NB4 (cell line): ENCODE measurements around the gene TMEM97.

Source experiments
- DNase-seq: peaks from one replicate; pipeline ENCODE4 v3.0.0; 2010; ENCODE audit warnings: low read depth
- H3K4me3 ChIP-seq: one replicate; pipeline ENCODE4 v1.5.1; 2011; ENCODE audit warnings: mild to moderate bottlenecking, low read depth, low read length, moderate library complexity
- MYC ChIP-seq: IDR thresholded peaks from 2 replicates; pipeline ENCODE4 v1.6.1; 2011; ENCODE audit warnings: low read depth, low read length
- POLR2A ChIP-seq: IDR thresholded peaks from 2 replicates; pipeline ENCODE4 v1.6.1; 2011; ENCODE audit warnings: mild to moderate bottlenecking; ENCODE audit not compliant: insufficient read length; ENCODE audit errors: extremely low read depth
- TF ChIP-seq, protein P1 (sequence below): IDR thresholded peaks from one replicate; pipeline ENCODE4 v1.5.1; 2012; ENCODE audit warnings: low read depth, low read length
- TF ChIP-seq, protein P2 (sequence below): IDR thresholded peaks from 2 replicates; pipeline ENCODE4 v1.6.1; 2011; ENCODE audit warnings: low read depth, low read length

The TMEM97 gene

DNA sequence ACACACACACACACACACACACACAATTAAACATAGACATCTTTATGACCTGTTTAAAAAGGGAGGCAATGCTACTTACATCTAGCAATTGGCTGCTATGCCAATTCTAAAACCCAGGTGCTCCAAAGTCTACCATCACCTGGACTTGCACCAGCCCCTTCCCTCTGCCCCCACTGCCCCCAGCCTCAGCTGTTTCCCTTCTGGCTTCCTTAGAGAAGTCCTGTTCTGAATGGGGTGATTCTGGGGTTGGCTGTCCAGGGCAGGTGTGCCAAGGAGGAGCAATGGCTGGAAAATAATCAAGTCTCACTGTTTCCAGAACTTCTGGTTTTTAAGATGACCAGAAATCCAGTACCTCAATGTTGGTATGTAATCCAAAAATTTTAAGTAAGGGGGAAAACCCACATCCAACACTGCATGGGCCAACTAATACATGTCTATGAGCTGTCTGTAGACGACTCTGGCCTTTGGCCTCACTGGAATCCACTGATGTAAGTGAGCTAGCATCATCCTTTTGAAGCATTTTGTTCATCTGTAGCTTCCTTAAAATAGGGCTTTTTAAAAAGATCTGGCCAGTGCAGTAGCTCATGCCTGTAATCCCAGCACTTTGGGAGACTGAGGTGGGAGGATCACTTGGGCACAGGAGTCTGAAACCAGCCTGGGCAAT, 14.2 kb downstream of the TMEM97 start:
- TF ChIP-seq POLR2A (no peak), MYC (no peak)
- TF ChIP-seq, protein P1, sequence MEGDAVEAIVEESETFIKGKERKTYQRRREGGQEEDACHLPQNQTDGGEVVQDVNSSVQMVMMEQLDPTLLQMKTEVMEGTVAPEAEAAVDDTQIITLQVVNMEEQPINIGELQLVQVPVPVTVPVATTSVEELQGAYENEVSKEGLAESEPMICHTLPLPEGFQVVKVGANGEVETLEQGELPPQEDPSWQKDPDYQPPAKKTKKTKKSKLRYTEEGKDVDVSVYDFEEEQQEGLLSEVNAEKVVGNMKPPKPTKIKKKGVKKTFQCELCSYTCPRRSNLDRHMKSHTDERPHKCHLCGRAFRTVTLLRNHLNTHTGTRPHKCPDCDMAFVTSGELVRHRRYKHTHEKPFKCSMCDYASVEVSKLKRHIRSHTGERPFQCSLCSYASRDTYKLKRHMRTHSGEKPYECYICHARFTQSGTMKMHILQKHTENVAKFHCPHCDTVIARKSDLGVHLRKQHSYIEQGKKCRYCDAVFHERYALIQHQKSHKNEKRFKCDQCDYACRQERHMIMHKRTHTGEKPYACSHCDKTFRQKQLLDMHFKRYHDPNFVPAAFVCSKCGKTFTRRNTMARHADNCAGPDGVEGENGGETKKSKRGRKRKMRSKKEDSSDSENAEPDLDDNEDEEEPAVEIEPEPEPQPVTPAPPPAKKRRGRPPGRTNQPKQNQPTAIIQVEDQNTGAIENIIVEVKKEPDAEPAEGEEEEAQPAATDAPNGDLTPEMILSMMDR, result no peak
- TF ChIP-seq, protein P2, sequence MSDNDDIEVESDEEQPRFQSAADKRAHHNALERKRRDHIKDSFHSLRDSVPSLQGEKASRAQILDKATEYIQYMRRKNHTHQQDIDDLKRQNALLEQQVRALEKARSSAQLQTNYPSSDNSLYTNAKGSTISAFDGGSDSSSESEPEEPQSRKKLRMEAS, result no peak
- H3K4me3 ChIP-seq, result no peak overlapping the region
- no peak for DNase-seq

- no peak for TF ChIP-seq POLR2A
- TF ChIP-seq, protein P2, result no peak
- TF ChIP-seq, protein P1, result no peak
- no peak for TF ChIP-seq MYC
- H3K4me3 ChIP-seq, result peak overlapping the region; percentile 90
- DNase-seq, result no peak
Measured at GRCh38 chr17:28334171-28334570, 15.2 kb downstream of the TMEM97 start.

DNA sequence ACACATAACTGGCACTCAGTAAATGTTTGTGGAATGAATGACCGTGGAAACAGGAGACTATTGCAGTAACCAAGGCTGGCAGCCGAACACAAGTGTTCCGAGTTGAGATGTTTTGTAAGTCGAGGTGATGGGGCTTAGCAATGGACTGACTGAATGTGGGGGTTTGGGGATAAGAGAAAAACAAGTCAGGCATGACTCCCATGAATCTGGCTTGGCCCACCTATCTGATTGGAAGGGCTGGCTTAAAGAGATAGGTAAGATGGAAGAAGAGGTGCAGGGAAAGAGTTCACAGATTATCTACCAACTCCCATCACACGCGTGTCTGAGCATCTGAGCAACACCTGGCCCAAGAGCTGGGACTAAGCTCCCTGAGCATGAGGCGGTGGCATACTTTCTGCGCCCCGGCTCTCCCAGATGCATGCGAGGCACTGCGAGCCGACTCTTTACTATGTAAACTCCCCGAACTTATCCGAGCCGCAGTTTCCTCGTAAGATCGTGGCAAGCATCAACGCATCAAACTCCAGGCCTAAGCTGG, 15.7 kb downstream of the TMEM97 start:
- no peak for DNase-seq
- peak overlapping the region; percentile 90 for H3K4me3 ChIP-seq
- TF ChIP-seq, protein P2, result no peak
- no peak for TF ChIP-seq MYC
- TF ChIP-seq POLR2A, result no peak
- TF ChIP-seq, protein P1, result no peak

GRCh38 chr17:28335201-28335958, 16.4 kb downstream of the TMEM97 start, which contains the start of the genes IFT20 and TNFAIP1:
IFT20 (minus strand) TSS chr17:28335472; CDS start chr17:28331985, 3,487 bp downstream.
TNFAIP1 (plus strand) TSS chr17:28335761; CDS start chr17:28339522, 3,761 bp downstream.
- TF ChIP-seq, protein P1, result no peak
- TF ChIP-seq, protein P2, result peak; percentile 57; the same call in 1 of the 2 replicates
- TF ChIP-seq POLR2A (peak; percentile 48), MYC (0 out of 2 replicates have a peak, but pooled peaks have one; percentile 25)
- peak within 1 kb of the TSS; percentile 90 for H3K4me3 ChIP-seq
- DNase-seq, result peak; percentile 100

DNA sequence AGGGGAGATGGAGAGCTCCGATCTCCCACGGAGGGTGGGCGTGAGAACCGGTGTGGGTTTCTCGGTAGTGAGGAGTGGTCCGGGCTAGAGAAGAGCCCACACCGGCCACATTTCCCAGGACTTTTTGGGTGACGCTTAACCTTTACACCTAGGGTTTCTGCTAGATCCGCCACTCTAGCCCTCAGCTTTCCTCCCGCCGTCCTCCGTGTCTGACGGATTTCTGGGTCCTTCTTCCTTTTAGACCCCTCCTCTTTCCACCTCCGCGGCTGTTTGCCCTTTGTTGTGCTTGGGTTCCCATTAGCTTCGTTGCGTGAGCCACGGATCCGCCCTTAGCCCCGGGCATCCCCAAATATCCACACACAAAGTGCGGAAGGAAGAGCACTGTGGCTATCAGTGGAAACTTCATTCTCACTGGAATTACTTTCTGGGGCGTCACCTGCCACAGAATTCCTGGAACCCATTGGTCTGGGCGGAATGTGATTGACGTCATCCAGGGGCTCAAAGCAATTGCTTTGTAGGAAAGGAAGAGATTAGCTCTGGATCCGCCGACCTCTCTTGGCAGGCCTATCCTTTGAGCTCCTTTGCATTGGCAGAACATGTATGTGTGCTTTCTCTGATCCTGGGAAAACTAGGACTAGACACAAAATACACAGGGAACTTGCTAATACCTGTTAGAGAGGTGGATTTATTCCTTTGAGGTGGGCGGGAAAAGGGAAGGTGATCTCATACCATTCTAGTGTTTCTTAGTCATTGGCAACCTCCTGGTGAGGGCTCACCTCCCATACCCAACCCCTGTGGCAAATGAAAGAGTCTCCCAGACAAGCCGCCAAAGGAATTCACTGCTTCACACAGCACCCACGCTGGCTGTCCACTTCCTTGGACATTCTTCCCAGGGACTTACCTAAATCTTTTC, 17.2 kb downstream of the TMEM97 start:
- TF ChIP-seq, protein P2, result no peak
- TF ChIP-seq MYC, result no peak
- DNase-seq, result peak; percentile 42
- H3K4me3 ChIP-seq, result peak overlapping the region; percentile 90
